Glomerular visceral epithelial cell (primary cell): ENCODE data around the gene CIAO1.
A peak's percentile ranks its signal among the peaks of the same experiment; 100 is the strongest.
"Not testable (repeated sequence)": the region's sequence is repeated elsewhere in the genome, so short reads cannot be mapped to it uniquely, and the experiment has no call there.

Experiments used
- DNase-seq: peaks from one replicate; pipeline ENCODE4 v3.0.0-alpha.2; 2016; ENCODE audit errors: extremely low spot score

Gene CIAO1

GRCh38 chr2:96276787-96277499 is 10.9 kb downstream of the CIAO1 start:
- DNase-seq = no peak

GRCh38 chr2:96287273-96287856 is 21.3 kb downstream of the CIAO1 start:
- no peak for DNase-seq

GRCh38 chr2:96291751-96292150 is 25.7 kb downstream of the CIAO1 start:
- DNase-seq = no peak

GRCh38 chr2:96294271-96294670 is 28.2 kb downstream of the CIAO1 start:
- not testable (repeated sequence) for DNase-seq

GRCh38 chr2:96296925-96297324 is 30.9 kb downstream of the CIAO1 start:
- no peak for DNase-seq

- no peak for DNase-seq
Measured at GRCh38 chr2:96301865-96302264, 35.8 kb downstream of the CIAO1 start.

- DNase-seq = no peak
Measured at GRCh38 chr2:96304606-96305005, 38.6 kb downstream of the CIAO1 start.

- DNase-seq = peak; percentile 90
Measured at GRCh38 chr2:96305091-96305978, 39.3 kb downstream of the CIAO1 start, which contains the start of gene SNRNP200. SNRNP200 (minus strand) TSS chr2:96305546; CDS start chr2:96305437, 109 bp downstream.

GRCh38 chr2:96305979-96306308 is 39.9 kb downstream of the CIAO1 start:
- no peak for DNase-seq

- DNase-seq = no peak
Measured at GRCh38 chr2:96306370-96306769, 40.3 kb downstream of the CIAO1 start.

- no peak for DNase-seq
Measured at GRCh38 chr2:96308248-96308647, 42.2 kb downstream of the CIAO1 start.

- DNase-seq = no peak
Measured at GRCh38 chr2:96315005-96315399, 49.0 kb downstream of the CIAO1 start.

- peak; percentile 60 for DNase-seq
Measured at GRCh38 chr2:96315400-96316071, 49.5 kb downstream of the CIAO1 start.

GRCh38 chr2:96316999-96317398 is 51.0 kb downstream of the CIAO1 start:
- no peak for DNase-seq

- DNase-seq = no peak
Measured at GRCh38 chr2:96317584-96317997, 51.6 kb downstream of the CIAO1 start.

- DNase-seq = no peak
Measured at GRCh38 chr2:96318723-96319122, 52.7 kb downstream of the CIAO1 start.

GRCh38 chr2:96319396-96319795 is 53.4 kb downstream of the CIAO1 start:
- no peak for DNase-seq

- DNase-seq = no peak
Measured at GRCh38 chr2:96320326-96320725, 54.3 kb downstream of the CIAO1 start.

GRCh38 chr2:96320728-96321622 is 55.0 kb downstream of the CIAO1 start:
- peak; percentile 21 for DNase-seq
